NCI-H226 (cell line): ENCODE measurements around the gene GLYR1.

ENCODE experiments used
- DNase-seq: peaks from one replicate; pipeline ENCODE4 v3.0.0-alpha.2; 2015

GLYR1 gene

DNA sequence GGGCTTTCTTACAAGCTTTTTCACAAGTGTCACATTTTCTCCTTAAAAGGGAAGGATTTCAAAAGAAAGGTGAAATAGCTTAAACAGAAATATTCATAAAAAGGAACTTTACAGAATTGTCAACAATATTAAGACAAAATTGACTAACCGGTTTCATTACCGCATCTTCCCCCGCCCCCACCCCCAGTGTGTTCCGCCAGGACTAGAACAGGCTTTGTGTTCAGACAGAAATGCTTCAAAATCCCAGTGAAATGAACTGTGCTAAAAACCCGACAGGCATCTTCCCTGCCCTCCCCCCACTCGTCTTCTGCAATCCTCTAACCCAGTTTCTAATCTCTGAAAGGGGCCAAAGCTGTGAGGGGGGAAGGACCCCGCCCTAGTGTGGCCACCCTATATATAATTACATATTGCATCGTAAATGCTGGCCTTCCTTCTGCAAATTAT, 43.7 kb downstream of the GLYR1 start:
- no peak for DNase-seq

DNA sequence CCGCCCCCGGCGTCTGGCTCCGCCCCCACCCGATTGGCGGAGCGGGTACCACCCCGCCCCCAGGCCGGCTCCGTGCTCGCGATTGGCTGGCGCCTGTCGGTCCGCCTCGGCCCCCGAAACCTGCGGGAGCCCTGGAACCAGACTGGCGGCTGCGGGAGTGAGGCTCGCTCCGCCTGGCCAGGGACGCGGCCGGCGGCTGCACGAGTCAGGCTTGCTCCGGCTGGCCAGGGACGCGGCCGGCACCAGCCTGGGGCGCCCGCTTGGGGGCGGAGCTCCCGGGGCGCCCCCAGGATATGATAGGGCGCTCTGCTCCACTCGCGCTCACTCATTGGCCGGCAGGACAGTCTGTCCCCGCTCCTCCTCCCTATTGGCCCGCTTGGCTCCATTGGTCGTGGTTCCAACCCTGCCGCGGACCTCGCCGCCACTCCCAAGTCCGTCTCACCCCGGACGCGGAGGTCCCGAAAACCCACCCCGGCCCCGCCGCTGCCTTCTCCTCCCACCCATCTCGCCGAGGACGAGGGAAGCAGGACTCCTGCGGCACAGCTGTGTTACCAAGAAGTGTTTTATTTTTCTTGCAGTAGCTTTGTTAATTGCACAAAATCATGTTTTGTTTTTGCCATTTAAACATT, 44.3 kb downstream of the GLYR1 start:
- peak; percentile 91 for DNase-seq

DNA sequence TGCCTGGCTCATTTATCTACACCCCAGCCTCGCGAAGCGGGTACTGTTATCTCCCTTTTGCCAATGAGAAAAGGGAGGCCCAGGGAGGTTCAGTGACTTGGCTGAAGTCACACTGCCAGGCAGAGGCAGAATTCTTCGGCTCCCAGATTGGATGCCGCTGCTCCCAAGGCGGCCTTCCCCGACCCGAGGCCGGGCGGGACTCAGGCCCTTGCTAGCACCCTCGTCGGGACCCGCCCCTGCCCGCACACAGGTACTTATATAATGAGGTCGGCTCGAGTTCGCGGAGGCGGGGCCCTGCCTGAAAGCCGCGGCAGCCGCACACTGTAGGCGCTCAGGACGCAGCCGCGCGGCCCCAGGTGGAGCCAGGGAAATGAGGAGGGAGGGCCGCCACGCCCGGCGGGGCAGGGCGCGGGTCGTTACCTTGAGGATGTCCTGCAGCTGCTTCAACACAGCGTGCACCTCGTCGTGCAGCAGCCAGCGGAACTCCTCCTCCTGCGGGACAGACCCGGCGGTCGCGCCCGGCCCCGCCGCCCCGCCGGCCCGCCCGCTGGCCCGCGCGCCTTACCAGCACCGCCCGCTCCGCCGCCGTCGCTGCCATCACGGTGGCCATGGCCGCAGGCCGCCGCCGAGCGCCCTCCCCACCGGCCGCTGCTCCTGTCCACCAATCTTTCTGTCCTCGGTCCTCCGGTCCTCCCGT, 45.0 kb downstream of the GLYR1 start, which contains the start of gene ROGDI:
Gene ROGDI, minus strand, starts transcription at position 672 of the 697 bp plus-strand sequence. Its CDS starts 62 bp downstream, at position 610.
- peak; percentile 82 for DNase-seq

DNA sequence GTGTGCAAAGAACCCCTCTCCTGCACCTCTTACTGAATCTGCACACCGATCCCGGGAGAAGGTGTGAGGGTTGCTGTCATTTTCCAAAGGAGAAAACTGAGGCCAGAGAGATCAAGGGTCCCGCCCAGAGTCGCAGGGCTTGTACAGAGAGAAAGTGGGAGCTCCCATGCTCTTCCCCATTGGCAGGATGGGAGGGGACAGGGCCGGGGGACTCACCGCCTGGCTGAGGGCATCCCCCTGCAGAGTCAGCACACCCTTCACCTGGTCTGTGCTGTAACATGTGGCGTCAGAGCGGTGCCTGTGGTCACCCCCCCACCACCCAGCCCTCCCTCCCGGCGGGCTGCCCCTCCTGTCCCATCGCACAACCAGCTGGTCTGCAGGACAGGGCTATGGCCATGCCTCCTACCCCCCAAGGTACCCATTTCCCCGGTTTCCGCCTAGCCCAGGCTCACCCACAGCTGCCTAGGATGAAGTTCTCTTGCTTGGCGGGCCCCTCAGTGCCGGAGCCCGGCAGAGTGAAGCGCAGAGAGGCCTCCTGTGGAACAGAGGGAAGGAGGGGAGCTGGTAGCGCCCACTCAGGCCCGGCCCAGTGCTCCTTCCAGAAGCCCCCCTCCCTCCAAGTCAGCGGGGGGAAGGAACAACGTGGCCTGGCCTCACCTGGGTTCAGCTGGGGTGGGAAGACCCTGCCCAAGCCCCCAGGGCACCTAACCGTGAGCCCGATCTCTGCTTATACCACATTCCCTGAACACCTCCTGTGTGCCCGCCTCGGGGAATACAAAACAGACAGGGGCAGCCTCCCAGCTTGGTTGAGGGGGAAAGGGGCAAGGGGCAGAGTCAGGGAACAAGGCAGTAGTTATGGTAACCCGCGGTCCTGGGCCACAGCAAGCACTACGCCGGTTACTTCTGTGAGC, 45.8 kb downstream of the GLYR1 start:
- DNase-seq, result no peak

DNA sequence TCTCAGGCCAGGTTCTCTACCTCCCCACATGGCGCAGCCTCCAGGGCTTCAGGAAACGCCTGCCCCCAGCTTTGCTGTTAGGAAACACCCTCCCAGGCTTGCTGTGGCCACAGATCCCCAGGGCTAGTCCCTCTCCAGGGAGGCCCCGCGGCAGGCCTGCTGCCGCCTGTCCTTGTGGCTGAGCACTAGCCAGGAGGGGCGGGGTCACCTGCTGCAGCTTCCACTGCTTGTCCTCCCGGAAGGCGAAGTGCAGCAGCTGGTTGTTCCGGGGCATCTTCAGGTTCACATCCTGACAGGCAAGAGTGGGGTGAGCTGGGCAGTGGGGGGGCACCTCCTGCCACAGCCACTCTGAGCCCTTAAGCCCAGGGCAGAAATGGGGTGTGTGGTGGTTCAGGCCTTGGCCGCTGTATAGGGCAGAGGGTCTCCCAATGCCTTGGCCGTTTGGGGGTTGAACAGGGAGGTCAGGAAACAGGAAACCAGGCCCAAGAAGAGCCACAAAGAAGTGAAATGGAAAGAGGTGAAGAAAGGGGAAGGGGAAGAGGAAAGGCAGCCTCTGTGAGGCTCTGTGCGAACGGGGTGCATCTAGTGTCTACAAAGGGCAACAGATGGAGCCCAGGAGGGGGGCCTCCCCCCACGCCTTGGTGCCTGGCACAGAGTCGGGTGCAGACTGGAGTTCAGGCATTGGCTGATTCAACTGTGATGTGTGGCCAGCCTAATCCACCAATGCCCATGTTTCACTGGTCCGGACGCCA, 46.6 kb downstream of the GLYR1 start:
- DNase-seq, result no peak

DNA sequence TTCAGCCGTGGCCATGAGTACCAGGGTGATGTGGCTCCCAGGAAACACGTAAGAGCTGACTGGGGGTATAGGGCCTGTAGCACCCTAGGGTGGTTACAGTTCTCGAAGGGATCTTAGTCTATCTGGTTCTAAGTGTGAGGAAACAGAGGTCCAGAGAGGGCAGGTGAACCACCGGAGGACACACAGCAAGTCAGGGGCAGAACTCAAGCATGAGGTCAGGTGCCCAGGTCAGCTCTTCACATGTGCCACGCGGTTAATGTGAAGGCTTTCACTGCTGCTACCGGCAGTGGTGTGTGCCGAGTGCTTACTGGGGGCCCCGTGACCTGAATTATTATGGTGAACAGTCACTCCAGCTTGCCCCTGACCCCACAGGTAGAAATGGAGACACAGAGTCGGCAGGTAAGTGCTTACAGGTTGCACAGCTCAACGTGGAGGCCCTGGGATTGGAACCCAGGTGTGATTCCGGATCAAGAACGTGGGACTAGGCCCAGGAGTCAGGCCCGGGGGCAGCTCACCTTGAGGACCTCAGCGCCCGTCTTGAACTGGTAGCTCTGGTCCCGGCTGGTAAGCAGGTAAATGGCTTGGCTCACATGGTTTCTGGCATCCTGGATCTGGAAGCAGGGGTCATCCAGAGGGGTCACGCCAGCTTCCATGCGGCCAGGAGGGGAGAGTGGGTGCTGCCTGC, 47.8 kb downstream of the GLYR1 start:
- no peak for DNase-seq

DNA sequence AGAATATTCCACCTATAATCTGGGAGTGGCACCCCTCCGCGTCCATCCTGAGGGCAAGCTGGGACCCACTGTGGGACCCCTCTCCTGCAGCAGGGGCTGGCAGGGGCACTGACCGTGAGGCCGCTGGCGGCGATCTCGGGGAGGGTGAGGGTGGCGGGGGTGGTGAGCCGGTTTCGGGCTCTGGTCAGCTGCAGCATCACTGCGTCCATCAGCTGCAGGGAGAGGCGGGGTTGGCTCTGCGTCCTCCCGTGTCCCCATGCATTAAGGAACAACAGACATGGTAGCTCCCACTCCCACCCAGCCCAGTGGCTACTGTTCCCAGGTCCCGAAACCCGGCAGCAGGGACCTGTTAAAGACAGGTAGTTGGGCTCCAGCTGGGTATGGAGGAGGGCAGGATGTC, 48.6 kb downstream of the GLYR1 start:
- DNase-seq, result no peak

DNA sequence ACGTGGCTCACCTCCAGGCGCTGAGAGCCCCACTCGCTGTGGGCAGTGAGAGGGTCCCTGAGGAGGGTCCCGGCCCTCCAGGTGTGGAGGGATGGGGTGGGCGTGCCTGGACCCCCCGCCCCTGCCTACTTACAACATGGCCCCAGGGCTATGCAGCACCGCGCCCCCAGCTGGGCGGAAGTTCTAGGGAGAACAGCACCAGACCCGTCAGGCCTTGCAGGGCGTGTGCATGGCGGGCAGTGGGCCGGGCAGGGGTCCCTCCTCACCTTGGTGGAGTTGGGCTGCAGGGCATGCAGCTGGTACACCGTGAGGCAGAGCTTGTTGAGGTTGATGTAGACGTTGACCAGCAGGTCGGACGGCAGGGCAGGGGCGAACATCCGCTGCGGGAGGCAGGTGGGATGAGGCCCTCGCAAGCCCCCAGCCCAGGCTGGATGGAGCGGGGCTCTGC, 49.3 kb downstream of the GLYR1 start:
- no peak for DNase-seq

DNA sequence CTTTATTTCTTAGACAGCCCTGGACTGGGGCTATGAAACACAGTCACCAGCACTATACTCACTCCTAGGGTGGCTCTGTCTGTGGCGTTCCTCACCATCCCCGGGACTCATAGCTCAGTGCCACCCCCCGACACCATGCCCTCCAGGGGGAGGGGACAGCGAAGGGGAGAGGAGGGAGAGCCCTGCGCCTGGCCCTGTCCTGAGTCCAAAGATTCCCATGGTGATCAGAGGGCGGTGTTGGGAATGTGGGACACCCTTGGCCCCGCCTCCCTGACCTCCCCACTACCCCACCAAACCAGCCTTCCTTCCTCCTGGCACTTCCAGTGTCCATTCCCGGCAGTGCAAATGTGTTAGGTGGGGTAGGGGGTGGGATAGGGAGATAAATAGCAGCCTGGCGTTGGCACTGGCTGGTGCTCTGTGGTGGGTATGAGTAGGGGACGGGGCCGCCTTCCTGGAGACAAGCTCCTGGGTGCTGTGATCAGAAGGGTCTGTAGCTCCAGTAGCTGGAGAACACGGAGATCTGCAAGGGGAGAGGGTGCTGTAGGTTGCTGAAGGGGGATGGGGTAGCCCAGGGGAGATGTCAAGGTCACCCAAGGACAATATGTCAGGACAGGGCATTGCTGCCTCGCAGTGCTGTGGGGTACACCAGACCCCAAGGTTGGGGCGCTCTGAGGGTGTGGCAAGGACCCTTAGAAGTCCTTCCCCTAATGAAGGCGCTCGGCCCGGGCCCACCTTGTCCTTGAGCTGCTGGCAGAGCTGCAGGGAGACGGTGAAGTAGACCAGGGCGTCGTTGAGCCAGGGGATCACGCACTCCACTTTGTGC, 49.9 kb downstream of the GLYR1 start:
- no peak for DNase-seq

DNA sequence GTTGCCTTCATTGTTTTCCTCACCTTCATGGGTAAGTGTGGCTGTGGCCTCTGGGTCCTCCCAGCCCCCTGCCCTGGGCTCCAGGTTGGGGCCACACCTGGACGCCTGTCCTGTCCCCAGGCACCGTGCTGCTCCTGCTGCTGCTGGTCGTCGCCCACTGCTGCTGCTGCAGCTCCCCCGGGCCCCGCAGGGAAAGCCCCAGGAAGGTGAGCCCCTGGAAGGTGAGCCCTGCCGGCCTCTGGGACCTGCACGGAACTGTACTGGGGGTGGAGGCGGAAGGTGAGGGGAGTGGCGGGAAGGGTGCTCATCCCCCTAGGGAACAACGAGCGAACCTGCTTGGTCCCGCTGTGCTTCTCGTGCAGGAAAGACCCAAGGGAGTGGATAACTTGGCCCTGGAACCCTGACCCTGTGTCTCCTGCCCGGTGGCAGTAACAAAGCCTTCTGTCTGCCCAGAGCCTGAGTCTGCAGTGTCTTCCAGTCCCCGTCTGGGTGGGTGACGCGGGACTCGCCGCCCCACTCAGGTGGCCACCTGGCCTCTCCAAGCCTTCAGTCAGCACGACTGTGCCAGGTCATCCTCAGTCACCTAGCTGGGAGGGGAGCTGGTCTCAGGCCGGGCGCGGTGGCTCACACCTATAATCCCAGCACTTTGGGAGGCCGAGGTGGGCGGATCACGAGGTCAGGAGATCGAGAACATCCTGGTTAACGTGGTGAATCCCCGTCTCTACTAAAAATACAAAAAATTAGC, 51.1 kb downstream of the GLYR1 start:
- DNase-seq, result no peak

DNA sequence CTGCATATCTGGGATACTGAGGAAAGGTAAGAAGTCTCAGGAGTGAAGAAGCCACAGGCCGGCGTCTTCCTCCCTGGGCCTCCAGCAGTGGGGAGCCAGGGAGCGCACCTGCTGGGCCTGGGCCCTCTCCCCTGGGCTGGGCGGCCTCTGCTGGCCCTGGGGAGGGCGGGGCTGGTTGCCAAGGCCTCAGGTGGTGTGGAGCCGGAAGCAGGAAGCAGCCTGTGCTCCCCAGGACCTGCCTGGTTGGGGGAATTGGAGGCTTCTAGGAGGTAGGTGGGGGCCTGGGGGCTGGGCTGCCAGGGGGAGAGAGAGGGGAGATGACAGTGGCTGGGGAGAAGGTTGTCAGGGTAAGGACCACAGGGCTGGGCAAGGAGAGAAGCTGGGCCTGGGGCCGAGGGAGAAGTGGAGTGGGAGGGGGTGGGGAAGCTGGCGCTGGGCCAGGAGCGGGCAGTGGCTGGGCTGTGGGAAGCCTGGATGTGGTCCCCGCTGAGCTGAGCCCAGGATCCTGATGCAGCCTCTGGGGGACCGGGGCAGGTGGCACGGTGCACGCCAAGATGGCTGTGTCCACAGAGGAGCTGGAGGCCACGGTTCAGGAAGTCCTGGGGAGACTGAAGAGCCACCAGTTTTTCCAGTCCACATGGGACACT, 51.8 kb downstream of the GLYR1 start, which contains the start of gene SMIM22:
Gene SMIM22, plus strand, starts transcription at position 189 of the 647 bp plus-strand sequence. Its CDS starts 366 bp downstream, at position 555.
- DNase-seq, result no peak

DNA sequence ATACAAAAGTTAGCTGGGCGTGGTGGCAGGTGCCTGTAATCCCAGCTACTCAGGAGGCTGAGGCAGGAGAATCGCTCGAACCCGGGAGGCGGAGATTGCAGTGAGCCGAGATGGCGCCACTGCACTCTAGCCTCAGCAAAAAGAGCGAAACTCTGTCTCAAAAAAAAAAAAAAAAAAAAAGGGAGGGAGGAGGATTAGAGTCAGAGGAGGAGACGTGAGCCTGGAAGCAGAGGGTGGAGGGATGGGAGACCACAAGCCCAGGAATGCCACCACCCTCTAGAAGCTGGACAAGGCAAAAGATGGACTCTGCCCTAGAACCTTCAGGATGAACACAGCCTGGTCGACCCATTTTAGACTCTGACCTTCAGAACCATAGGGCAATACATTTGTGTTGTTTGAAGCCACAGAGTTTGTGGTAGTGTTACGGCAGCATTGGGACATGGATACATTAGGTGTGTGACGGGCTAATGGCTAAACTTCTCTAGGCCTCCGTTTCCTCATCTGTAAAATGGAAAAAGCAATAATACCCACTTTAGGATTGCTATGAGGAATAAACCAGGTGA, 54.1 kb downstream of the GLYR1 start:
- DNase-seq, result no peak

DNA sequence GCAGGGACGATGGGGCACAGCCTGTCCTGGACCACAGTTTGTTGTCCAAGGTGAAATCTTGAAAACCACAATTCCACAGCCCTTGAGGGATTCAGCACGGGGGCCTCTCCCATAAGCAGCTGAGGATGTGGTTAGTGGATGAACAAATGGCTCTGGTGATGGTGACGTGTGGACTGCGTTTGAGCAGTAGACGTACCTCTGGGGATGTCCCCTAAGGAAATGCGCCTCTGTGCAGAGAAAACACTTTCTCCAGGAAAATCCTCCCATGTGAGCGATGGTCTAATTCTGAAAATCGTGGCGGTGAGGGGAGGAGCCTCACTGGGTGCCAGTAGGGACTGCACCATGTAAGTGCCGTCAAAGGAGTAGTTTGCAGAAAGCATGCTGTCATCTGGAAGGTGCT, 56.2 kb downstream of the GLYR1 start:
- DNase-seq, result no peak

DNA sequence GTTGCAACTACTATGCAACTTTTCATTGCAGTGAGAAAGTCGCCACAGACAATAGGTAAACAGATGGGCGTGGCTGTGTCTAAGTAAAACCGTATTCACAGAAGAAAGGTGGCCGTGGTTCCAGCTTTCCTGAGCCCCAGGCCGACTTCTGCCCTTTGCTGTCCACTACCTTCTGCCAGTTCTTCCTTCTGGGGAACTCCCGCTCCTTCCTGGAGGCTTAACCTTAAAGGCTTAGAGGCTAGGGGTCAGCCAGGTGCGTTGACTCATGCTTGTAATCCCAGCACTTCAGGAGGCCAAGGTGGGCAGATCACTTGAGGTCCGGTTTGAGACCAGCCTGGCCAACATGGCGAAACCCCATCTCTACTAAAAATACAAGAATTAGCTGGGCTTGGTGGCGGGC, 56.8 kb downstream of the GLYR1 start:
- no peak for DNase-seq

DNA sequence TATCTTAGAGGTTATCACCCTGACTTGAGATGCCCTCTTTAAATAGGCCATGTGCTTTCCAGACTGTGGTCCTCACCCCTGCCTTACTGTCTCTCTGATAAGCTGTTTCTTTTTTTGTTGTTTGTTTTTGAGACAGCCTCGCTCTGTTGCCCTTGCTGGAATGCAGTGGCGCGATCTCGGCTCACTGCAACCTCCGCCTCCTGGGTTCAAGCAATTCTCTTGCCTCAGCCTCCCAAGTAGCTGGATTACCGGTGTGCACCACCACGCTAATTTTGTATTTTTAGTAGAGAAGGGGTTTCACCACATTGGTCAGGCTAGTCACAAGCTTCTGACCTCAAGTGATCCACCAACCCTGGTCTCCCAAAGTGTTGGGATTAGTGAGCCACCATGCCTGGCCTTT, 58.2 kb downstream of the GLYR1 start:
- DNase-seq, result no peak

DNA sequence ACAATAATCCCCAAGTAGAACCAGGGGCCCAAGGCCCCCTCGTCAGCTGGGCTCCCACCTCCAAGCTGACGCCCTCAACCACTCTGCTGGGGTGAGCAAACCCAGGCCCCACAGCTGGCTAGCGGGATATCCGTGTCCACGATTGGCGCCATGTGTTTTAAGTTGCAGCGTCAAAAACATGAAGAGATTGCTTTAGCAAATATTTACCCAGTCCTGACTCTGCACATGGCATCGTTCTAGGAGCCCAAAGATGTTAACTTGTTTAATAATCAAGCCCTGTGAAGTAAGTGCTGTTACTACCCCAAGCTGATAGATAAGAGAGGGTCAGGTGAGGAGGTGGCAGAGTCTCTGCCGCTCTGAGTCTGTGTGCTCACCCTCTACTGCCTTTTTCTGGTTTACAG, 58.6 kb downstream of the GLYR1 start:
- no peak for DNase-seq

DNA sequence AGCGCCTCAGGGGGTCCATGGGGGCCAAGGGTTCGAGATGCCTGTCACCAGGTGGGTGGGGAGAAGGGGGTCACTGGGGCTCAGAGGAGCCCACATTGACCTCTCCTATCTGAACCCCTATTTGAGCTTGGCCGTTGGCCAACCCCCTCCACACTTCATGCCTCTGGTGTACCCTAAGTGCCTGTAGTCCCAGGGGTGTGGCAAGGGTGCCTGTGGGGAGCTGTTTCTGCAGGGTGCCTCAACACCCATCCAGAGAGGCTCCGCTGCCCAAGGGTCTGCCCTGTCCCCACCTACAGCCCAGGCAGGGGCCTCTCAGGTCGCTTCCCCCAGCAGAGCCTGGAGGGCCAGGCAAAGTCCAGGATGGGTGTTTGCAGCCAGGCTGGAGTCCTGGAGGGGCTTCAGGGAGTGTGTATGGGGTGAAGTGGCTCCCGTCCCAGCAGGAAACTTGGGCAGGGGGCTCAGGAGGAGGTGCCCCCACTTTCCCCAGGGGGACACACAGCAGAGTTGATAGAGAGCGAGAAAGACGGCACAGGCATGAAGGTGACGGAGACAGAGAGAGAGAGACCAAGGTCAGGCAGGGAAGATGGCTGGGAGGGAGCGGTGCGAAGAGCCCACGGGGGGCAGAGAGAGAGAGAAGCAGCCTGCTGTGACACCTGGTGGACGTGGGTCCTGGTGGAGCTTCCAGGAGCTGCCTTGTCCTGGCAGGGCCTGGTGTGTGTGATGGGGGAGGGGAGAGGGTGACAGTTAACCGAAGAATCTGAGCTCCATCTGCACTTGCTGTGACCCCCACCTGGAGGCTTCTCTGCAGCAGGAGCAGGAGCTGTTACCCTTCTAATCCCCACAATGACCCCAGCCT, 59.2 kb downstream of the GLYR1 start, which contains the start of gene SEPTIN12:
Gene SEPTIN12, minus strand, starts transcription at position 719 of the 856 bp plus-strand sequence. Its CDS starts 700 bp downstream, at position 19.
- no peak for DNase-seq

DNA sequence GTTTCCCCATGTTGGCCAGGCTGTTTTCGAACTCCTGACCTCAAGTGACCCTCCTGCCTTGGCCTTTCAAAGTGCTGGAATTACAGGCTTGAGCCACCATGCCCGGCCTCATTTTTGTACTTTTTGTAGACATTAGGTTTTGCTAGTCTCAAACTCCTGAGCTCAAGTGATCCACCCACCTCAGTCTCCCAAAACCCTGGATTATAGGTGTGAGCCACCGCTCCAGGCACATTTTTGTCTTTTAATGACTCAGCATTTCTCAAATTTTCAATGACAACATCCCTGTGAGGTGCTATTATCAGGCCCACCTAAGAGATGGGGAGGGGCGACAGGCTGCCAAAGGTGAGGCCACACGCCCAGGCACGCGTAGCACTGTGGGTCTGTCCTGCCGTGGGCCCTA, 60.0 kb downstream of the GLYR1 start:
- no peak for DNase-seq
